Measurements from ENCODE around the gene SNX5. TPM values are rescaled to one million over a fixed set of nuclear protein-coding genes. Genes with fewer than 3 reads are reported as not detected.

The SNX5 gene
- total and polyA plus RNA-seq, 9 of the 15 experiments (the other 6 are each of a cell fraction or from before 2014, with no cell fraction given), result 53.5 to 276 (median 160) TPM

GRCh38 chr20:17917832-17918618 is 50.6 kb downstream of the SNX5 start:
- no peak for DNase-seq (ENCODE audit: extremely low read depth in 1 of 4, low spot score in 3 of 4)
- Histone ChIP-seq H3K4me2 (ENCODE audit: insufficient read depth, low read length) (no peak overlapping the region), H4K20me1 (replicated peaks; ENCODE audit: control insufficient read depth, insufficient read depth, low read length) (no peaks in the 10 kb centered on the region), H3K9me3 (replicated peaks; ENCODE audit: control insufficient read depth, insufficient read depth, low read depth, low read length) (no peaks in the 10 kb centered on the region), H3K9ac (ENCODE audit: insufficient read depth in 1 of 2, low read depth in 2 of 2, low read length in 2 of 2) (no peak overlapping the region), H2AFZ (ENCODE audit: low read depth, low read length) (no peak overlapping the region), H3K4me3 (no peak overlapping the region), H3K36me3 (ENCODE audit: control insufficient read depth, insufficient read depth, low read length) (no peaks in the 10 kb centered on the region), H3K4me1 (replicated peaks in 1 of 2; ENCODE audit: control insufficient read depth in 2 of 2, insufficient read depth in 2 of 2, low read length in 2 of 2) (no peaks in the 10 kb centered on the region; a peak in 1 of 5 replicates), H3K27me3 (ENCODE audit: control insufficient read depth in 2 of 2, insufficient read depth in 2 of 2, low read length in 2 of 2) (no peaks in the 10 kb centered on the region), H3K27ac (ENCODE audit: extremely low read depth, low read depth, low read length) (no peak overlapping the region), H3K9me1 (ENCODE audit: control insufficient read depth, insufficient read depth, low read length) (no peaks in the 10 kb centered on the region), H3K79me2 (ENCODE audit: control insufficient read depth, insufficient read depth, low read length) (no peaks in the 10 kb centered on the region)
- ChIA-PET POLR2A (interaction anchor here (0.6 kb wide), 1 partner anchor 63 kb away, joined by 4 read pairs; no protein-coding TSS in a partner anchor), CTCF (ENCODE audit: low intra/inter-chr PET ratio) (no interaction called here)
- no peak for FAIRE-seq
- WGBS (ENCODE audit: insufficient coverage, low coverage, missing lambda C conversion rate), result 71% methylated on average over 7 of the region's 7 CpGs
- intact Hi-C loops (cut with micrococcal nuclease), result no loop called here
- in situ Hi-C loops (cut with MboI), result no loop called here
- BruUV-seq (replicated peaks), result no TSS peak
- ATAC-seq, result no peak
- TF ChIP-seq BRF1 (IDR thresholded peaks at IDR 0.05; ENCODE audit: borderline replicate concordance, extremely low read depth, insufficient read length), result no peak
- TF ChIP-seq NFE2 (IDR thresholded peaks at IDR 0.05; ENCODE audit: low read depth), result no peak
- TF ChIP-seq GABPB1 (CRISPR knock-in tag; IDR thresholded peaks at IDR 0.05), result no peak
- no peak for TF ChIP-seq TAL1 (IDR thresholded peaks at IDR 0.05)
- TF ChIP-seq, protein P1, sequence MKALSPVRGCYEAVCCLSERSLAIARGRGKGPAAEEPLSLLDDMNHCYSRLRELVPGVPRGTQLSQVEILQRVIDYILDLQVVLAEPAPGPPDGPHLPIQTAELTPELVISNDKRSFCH (CRISPR knock-in tag; IDR thresholded peaks at IDR 0.05), result no peak
- TF ChIP-seq, protein P1 (tag; IDR thresholded peaks at IDR 0.05), result no peak
- no peak for TF ChIP-seq ZBTB17 (CRISPR knock-in tag; IDR thresholded peaks at IDR 0.05)
- TF ChIP-seq ZBTB8A (IDR thresholded peaks at IDR 0.05; ENCODE audit: partially characterized antibody), result no peak
- no peak for TF ChIP-seq MBD2 (IDR thresholded peaks at IDR 0.05; ENCODE audit: borderline replicate concordance, low read depth)
- TF ChIP-seq PPARD (CRISPR knock-in tag; IDR thresholded peaks at IDR 0.05), result no peak
- TF ChIP-seq, protein P2, sequence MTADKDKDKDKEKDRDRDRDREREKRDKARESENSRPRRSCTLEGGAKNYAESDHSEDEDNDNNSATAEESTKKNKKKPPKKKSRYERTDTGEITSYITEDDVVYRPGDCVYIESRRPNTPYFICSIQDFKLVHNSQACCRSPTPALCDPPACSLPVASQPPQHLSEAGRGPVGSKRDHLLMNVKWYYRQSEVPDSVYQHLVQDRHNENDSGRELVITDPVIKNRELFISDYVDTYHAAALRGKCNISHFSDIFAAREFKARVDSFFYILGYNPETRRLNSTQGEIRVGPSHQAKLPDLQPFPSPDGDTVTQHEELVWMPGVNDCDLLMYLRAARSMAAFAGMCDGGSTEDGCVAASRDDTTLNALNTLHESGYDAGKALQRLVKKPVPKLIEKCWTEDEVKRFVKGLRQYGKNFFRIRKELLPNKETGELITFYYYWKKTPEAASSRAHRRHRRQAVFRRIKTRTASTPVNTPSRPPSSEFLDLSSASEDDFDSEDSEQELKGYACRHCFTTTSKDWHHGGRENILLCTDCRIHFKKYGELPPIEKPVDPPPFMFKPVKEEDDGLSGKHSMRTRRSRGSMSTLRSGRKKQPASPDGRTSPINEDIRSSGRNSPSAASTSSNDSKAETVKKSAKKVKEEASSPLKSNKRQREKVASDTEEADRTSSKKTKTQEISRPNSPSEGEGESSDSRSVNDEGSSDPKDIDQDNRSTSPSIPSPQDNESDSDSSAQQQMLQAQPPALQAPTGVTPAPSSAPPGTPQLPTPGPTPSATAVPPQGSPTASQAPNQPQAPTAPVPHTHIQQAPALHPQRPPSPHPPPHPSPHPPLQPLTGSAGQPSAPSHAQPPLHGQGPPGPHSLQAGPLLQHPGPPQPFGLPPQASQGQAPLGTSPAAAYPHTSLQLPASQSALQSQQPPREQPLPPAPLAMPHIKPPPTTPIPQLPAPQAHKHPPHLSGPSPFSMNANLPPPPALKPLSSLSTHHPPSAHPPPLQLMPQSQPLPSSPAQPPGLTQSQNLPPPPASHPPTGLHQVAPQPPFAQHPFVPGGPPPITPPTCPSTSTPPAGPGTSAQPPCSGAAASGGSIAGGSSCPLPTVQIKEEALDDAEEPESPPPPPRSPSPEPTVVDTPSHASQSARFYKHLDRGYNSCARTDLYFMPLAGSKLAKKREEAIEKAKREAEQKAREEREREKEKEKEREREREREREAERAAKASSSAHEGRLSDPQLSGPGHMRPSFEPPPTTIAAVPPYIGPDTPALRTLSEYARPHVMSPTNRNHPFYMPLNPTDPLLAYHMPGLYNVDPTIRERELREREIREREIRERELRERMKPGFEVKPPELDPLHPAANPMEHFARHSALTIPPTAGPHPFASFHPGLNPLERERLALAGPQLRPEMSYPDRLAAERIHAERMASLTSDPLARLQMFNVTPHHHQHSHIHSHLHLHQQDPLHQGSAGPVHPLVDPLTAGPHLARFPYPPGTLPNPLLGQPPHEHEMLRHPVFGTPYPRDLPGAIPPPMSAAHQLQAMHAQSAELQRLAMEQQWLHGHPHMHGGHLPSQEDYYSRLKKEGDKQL (CRISPR knock-in tag; IDR thresholded peaks at IDR 0.05; ENCODE audit: borderline replicate concordance), result no peak
- TF ChIP-seq ZNF232 (CRISPR knock-in tag; IDR thresholded peaks at IDR 0.05), result no peak
- TF ChIP-seq MCM7 (IDR thresholded peaks at IDR 0.05), result no peak
- no peak for TF ChIP-seq ZNF146 (CRISPR knock-in tag; IDR thresholded peaks at IDR 0.05; ENCODE audit: unreplicated experiment)
- TF ChIP-seq ZNF395 (CRISPR knock-in tag; IDR thresholded peaks at IDR 0.05), result no peak
- no peak for TF ChIP-seq PML (IDR thresholded peaks at IDR 0.05; ENCODE audit: low read length)
- no peak for TF ChIP-seq MTA1 (IDR thresholded peaks at IDR 0.05; ENCODE audit: borderline replicate concordance)

Measured in K562 (cell line).